K562 (cell line): ENCODE measurements around the gene MYOM1. TPM values are rescaled to one million over a fixed set of nuclear protein-coding genes. Genes with fewer than 3 reads are reported as not detected.
A peak's percentile ranks its signal among the peaks of the same experiment; 100 is the strongest.

Experiments
- ARNT ChIP-seq, 2 experiments: fragments of 450-650 bp; IDR thresholded peaks; 2 replicates each; pipeline ENCODE4 v1.6.1; 2016; ENCODE audit warnings: mild to moderate bottlenecking in 1 of 2
- ATF7 ChIP-seq: fragments of 450-650 bp; IDR thresholded peaks from 2 replicates; pipeline ENCODE4 v1.7.1; 2014; ENCODE audit warnings: mild to moderate bottlenecking, moderate library complexity
- ETV6 ChIP-seq, 3 experiments: fragments of 150-350 bp in 1 of 3; sonication (generic) in 1 of 3; formaldehyde crosslinking in 1 of 3; IDR thresholded peaks; 2 replicates each; pipeline versions ENCODE4 v1.6.1 to v1.8.0; 2014 to 2022; ENCODE audit warnings: borderline replicate concordance in 2 of 3, low read depth in 2 of 3, antibody characterized with exemption in 1 of 3, low read length in 1 of 3, mild to moderate bottlenecking in 1 of 3, missing genetic modification reagents in 1 of 3
- HCFC1 ChIP-seq: IDR thresholded peaks from 2 replicates; pipeline ENCODE4 v1.6.1; 2012; ENCODE audit warnings: low read depth, low read length, improper control_type of control experiment
- HDAC3 ChIP-seq: fragments of 450-650 bp; IDR thresholded peaks from 2 replicates; pipeline ENCODE4 v1.6.1; 2018; ENCODE audit warnings: borderline replicate concordance, mild to moderate bottlenecking, moderate library complexity; ENCODE audit not compliant: partially characterized antibody
- HDAC8 ChIP-seq: fragments of 450-650 bp; IDR thresholded peaks from 2 replicates; pipeline ENCODE4 v1.6.1; 2016; ENCODE audit warnings: mild to moderate bottlenecking, missing genetic modification characterization, moderate library complexity, missing compliant biosample characterization
- HMBOX1 ChIP-seq: sonication (generic); IDR thresholded peaks from 2 replicates; pipeline ENCODE4 v1.6.1; 2016
- HSF4 ChIP-seq: fragments of 250-450 bp; sonication (Bioruptor Pico); IDR thresholded peaks from 2 replicates; pipeline ENCODE4 v2.1.2; 2022; ENCODE audit warnings: mild to moderate bottlenecking, moderate library complexity, borderline replicate concordance
- KLF16 ChIP-seq: IDR thresholded peaks from 2 replicates; pipeline ENCODE4 v1.6.1; 2016; ENCODE audit warnings: antibody characterized with exemption
- MAZ ChIP-seq, 2 experiments: fragments of 450-650 bp in 1 of 2; sonication (generic) in 1 of 2; formaldehyde crosslinking; IDR thresholded peaks in 1 of 2; conservative IDR thresholded peaks in 1 of 2; 2 replicates each; pipeline versions ENCODE4 v1.4.0 to v1.5.0; 2020; ENCODE audit warnings: mild to moderate bottlenecking in 1 of 2, missing genetic modification reagents in 1 of 2
- NCOR1 ChIP-seq: fragments of 450-650 bp; IDR thresholded peaks from 2 replicates; pipeline ENCODE4 v1.6.1; 2016; ENCODE audit warnings: mild to moderate bottlenecking, moderate library complexity
- NKRF ChIP-seq: fragments of 450-650 bp; IDR thresholded peaks from 2 replicates; pipeline ENCODE4 v1.6.1; 2016; ENCODE audit warnings: borderline replicate concordance
- PHB2 ChIP-seq: fragments of 450-650 bp; IDR thresholded peaks from 2 replicates; pipeline ENCODE4 v1.6.1; 2017; ENCODE audit warnings: low read depth
- POLR2H ChIP-seq: IDR thresholded peaks from 2 replicates; pipeline ENCODE4 v1.6.1; 2016; ENCODE audit warnings: missing genetic modification characterization, low read depth, mild to moderate bottlenecking, control low read depth, missing compliant biosample characterization, moderate library complexity
- RBBP5 ChIP-seq: fragments of 200-600 bp; sonication (generic); IDR thresholded peaks from 2 replicates; pipeline ENCODE4 v1.6.1; 2012; ENCODE audit warnings: borderline replicate concordance, mild to moderate bottlenecking, low read length, control low read depth, inconsistent platforms; ENCODE audit not compliant: insufficient read depth, poor library complexity, severe bottlenecking
- RBM17 ChIP-seq: fragments of 200-400 bp; formaldehyde crosslinking; IDR thresholded peaks from 2 replicates; pipeline ENCODE4 v1.6.1; 2017; ENCODE audit warnings: low read depth, mild to moderate bottlenecking, low read length, borderline replicate concordance
- RUNX1 ChIP-seq: sonication (generic); IDR thresholded peaks from 2 replicates; pipeline ENCODE4 v1.6.1; 2016; ENCODE audit warnings: antibody characterized with exemption, low read depth
- SMAD1 ChIP-seq: fragments of 150-350 bp; IDR thresholded peaks from 2 replicates; pipeline ENCODE4 v1.6.1; 2014; ENCODE audit warnings: low read length, low read depth; ENCODE audit not compliant: partially characterized antibody
- SMC3 ChIP-seq: conservative IDR thresholded peaks from 2 replicates; pipeline ENCODE4 v1.6.1; 2011; ENCODE audit warnings: low read depth, low read length, improper control_type of control experiment; ENCODE audit not compliant: insufficient read depth
- SRSF1 ChIP-seq: fragments of 200-400 bp; formaldehyde crosslinking; IDR thresholded peaks from 2 replicates; pipeline ENCODE4 v1.6.1; 2017; ENCODE audit warnings: mild to moderate bottlenecking, low read depth, low read length, moderate library complexity
- SRSF7 ChIP-seq: fragments of 200-400 bp; formaldehyde crosslinking; optimal IDR thresholded peaks from 2 replicates; pipeline ENCODE3; 2017; ENCODE audit warnings: mild to moderate bottlenecking, low read depth, low read length
- XRCC4 ChIP-seq: IDR thresholded peaks from one replicate; pipeline ENCODE4 v1.6.1; 2011; ENCODE audit not compliant: insufficient read depth, insufficient read length; ENCODE audit errors: extremely low read depth
- ZFP30 ChIP-seq: fragments of 250-450 bp; sonication (Bioruptor Pico); IDR thresholded peaks from 2 replicates; pipeline ENCODE4 v1.8.0; 2022; ENCODE audit warnings: moderate library complexity, mild to moderate bottlenecking, inconsistent platforms, borderline replicate concordance
- ZNF347 ChIP-seq: fragments of 450-650 bp; formaldehyde crosslinking; IDR thresholded peaks from 2 replicates; pipeline ENCODE4 v1.4.0; 2020; ENCODE audit warnings: low read depth, mild to moderate bottlenecking, moderate library complexity
- ZNF764 ChIP-seq: fragments of 250-450 bp; sonication (Bioruptor Pico); IDR thresholded peaks from 2 replicates; pipeline ENCODE4 v1.4.0; 2020; ENCODE audit warnings: low read depth, mild to moderate bottlenecking, moderate library complexity
- ZNF778 ChIP-seq: fragments of 450-650 bp; formaldehyde crosslinking; IDR thresholded peaks from 2 replicates; pipeline ENCODE4 v1.4.0; 2020; ENCODE audit warnings: mild to moderate bottlenecking, moderate library complexity
- polyA plus RNA-seq, 8 experiments: library from polyadenylated mRNA; depleted of rRNA in 4 of 8; stranded (reverse) in 5 of 8; unstranded in 3 of 8; fragments of >200 nt; fragmentation: Nextera tagmentation in 2 of 8; fragmentation: Illumina TruSeq in 1 of 8; extraction: Ambion mirVana in 2 of 8; extraction: Trizol in 1 of 8; gene quantifications; 2 replicates each; pipeline versions ENCODE4 v1.2.1 to v1.2.3, GENCODE V29; 2011 to 2014; ENCODE audit warnings: inconsistent platforms in 1 of 8, missing spikeins in 1 of 8
- total RNA-seq, 7 experiments: library from RNA; depleted of rRNA in 6 of 7; stranded (reverse); fragments of >200 nt in 6 of 7; fragmentation: Illumina TruSeq in 2 of 7; extraction: Trizol in 2 of 7; gene quantifications; 2 replicates each; pipeline versions ENCODE4 v1.2.1 to v1.2.3, GENCODE V29; 2011 to 2021; ENCODE audit warnings: low replicate concordance in 1 of 7

The MYOM1 gene
- total and polyA plus RNA-seq, 9 of the 15 experiments (the other 6 are each of a cell fraction or from before 2014, with no cell fraction given): 0.01 to 0.62 (median 0.25) TPM

DNA sequence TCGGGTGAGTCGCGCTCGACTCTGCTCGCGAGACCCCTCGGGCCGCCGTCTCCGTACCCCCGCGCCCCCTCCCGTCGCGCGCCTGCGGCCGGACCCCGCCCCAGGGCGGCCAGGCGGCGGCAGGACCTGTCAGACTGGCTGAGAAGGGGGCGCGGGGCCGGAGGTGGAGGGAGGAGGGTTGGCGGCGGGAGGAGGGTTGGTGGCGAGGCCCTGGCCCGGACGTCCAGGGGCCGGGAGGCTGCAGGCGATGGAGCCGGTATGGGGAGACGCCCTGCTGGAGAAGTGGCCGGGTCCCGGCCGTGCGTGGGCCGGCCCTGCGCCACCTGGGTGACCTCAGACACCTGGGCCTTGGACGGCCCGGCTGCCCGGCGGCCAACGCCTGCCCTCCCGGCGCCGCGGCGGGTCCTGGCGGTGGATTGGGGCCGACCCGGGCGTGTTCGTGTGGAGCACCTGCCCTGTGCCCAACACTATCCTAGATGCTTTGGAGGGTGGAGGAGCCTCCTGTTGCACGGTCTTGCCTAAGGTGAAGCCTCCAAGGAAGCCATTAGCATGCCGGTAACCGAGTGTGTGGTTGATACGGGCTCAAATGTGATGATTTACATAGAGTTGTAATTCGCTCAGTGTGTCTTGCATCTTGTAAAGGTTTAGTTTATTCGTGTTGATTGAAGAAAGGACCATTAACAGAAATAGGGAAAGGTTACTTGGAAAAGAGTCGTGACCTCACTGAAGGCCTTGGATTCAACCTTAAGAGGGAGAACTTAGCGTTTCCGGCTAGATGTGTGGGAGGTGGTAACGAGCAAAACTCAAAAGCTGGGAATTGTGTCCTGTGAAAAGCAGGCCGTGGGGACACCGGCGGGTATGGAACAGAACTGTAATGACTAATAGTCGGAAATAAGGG lies 42.7 kb upstream of the MYOM1 start (continued):
- no peak for TF ChIP-seq HDAC8 (tag)
- TF ChIP-seq ARNT (IDR thresholded peaks at IDR 0.05): no peak
- no peak for TF ChIP-seq ZFP30 (CRISPR knock-in tag)
- TF ChIP-seq MAZ (CRISPR knock-in tag; conservative IDR thresholded peaks at IDR 0.05 in 1 of 2, IDR thresholded peaks at IDR 0.05 in 1 of 2): 0 out of 4 replicates have a peak, but pooled peaks of 1 of the 2 experiments have one; percentile 21
- TF ChIP-seq HSF4 (CRISPR knock-in tag): no peak
- TF ChIP-seq ETV6 (IDR thresholded peaks at IDR 0.05; ENCODE audit: borderline replicate concordance in 1 of 2, low read depth in 2 of 2, low read length in 1 of 2): no peak
- no peak for TF ChIP-seq ETV6 (CRISPR knock-in tag; IDR thresholded peaks at IDR 0.05; ENCODE audit: borderline replicate concordance)
- TF ChIP-seq RUNX1: no peak; the same call in 1 of the 2 replicates
- TF ChIP-seq ZNF347 (CRISPR knock-in tag): no peak
- TF ChIP-seq NCOR1: no peak
- peak; percentile 21 for TF ChIP-seq SMAD1
- no peak for TF ChIP-seq PHB2
- TF ChIP-seq RBM17: no peak
- TF ChIP-seq SRSF1: no peak; the same call in 1 of the 2 replicates
- peak; percentile 34 for TF ChIP-seq SRSF7
- no peak for TF ChIP-seq KLF16
- no peak for TF ChIP-seq ZNF778 (CRISPR knock-in tag)
- TF ChIP-seq NKRF: no peak; the same call in 1 of the 2 replicates
- no peak for TF ChIP-seq ZNF764 (CRISPR knock-in tag)
- TF ChIP-seq HDAC3: no peak
- TF ChIP-seq SMC3: no peak
- no peak for TF ChIP-seq HMBOX1
- TF ChIP-seq RBBP5: peak; percentile 75
- TF ChIP-seq ATF7: no peak
- TF ChIP-seq HCFC1: no peak
- TF ChIP-seq XRCC4: no peak
- TF ChIP-seq POLR2H (tag): no peak
